Activated T-helper 1 cell treated with anti-CD3 and anti-CD28 coated beads, Interleukin-2, amount 50 U/mL, for 16 hours (primary cell): ENCODE data around the gene BRD9.
A peak's percentile ranks its signal among the peaks of the same experiment; 100 is the strongest.
"Not testable (repeated sequence)": the region's sequence is repeated elsewhere in the genome, so short reads cannot be mapped to it uniquely, and the experiment has no call there.

ENCODE experiments used
- DNase-seq, 2 donors: peaks; one replicate each; pipeline ENCODE4 v3.0.0-alpha.2; 2020; ENCODE audit warnings: low read depth in 1 of 2, low spot score in 1 of 2

The BRD9 gene

GRCh38 chr5:846602-847091, 46.0 kb downstream of the BRD9 start:
- not testable (repeated sequence) for DNase-seq

GRCh38 chr5:845676-846601, 46.7 kb downstream of the BRD9 start:
- not testable (repeated sequence) for DNase-seq

GRCh38 chr5:845031-845675, 47.4 kb downstream of the BRD9 start:
- DNase-seq, result not testable (repeated sequence)

GRCh38 chr5:844426-844825, 48.2 kb downstream of the BRD9 start:
- DNase-seq, result not testable (repeated sequence)

GRCh38 chr5:843926-844325, 48.7 kb downstream of the BRD9 start:
- DNase-seq, result not testable (repeated sequence)

GRCh38 chr5:843371-843770, 49.2 kb downstream of the BRD9 start:
- DNase-seq, result not testable (repeated sequence)

- DNase-seq, result not testable (repeated sequence)
These were observed 50.0 kb downstream of the BRD9 start for GRCh38 chr5:842402-843221.

GRCh38 chr5:841531-842401, 50.8 kb downstream of the BRD9 start:
- not testable (repeated sequence) for DNase-seq

GRCh38 chr5:840974-841435, 51.6 kb downstream of the BRD9 start:
- DNase-seq, result not testable (repeated sequence)

GRCh38 chr5:840118-840973, 52.3 kb downstream of the BRD9 start:
- DNase-seq, result not testable (repeated sequence)

- not testable (repeated sequence) for DNase-seq
These were observed 54.2 kb downstream of the BRD9 start for GRCh38 chr5:838431-838851.

- DNase-seq, result not testable (repeated sequence)
These were observed 54.9 kb downstream of the BRD9 start for GRCh38 chr5:837621-838121.

GRCh38 chr5:835933-836612, 56.5 kb downstream of the BRD9 start:
- peak in 1 of 2 donors; percentile 2 for DNase-seq

GRCh38 chr5:834013-834412, 58.6 kb downstream of the BRD9 start:
- not testable (repeated sequence) for DNase-seq

- DNase-seq, result not testable (repeated sequence)
These were observed 64.4 kb downstream of the BRD9 start for GRCh38 chr5:828194-828593.

GRCh38 chr5:825544-825943, 67.1 kb downstream of the BRD9 start:
- not testable (repeated sequence) for DNase-seq

GRCh38 chr5:821504-821903, 71.1 kb downstream of the BRD9 start:
- DNase-seq, result no peak

- no peak for DNase-seq
These were observed 72.4 kb downstream of the BRD9 start for GRCh38 chr5:820245-820644.
